ENCODE results near the gene VPS25. TPM values are rescaled to one million over a fixed set of nuclear protein-coding genes. Genes with fewer than 3 reads are reported as not detected.
"Not testable (repeated sequence)": the region's sequence is repeated elsewhere in the genome, so short reads cannot be mapped to it uniquely, and the experiment has no call there.

VPS25 gene
- 123 and 179 TPM in 2 replicates for total RNA-seq (2014; rRNA removed; shearing (Covaris generic); ENCODE audit: low replicate concordance)

DNA sequence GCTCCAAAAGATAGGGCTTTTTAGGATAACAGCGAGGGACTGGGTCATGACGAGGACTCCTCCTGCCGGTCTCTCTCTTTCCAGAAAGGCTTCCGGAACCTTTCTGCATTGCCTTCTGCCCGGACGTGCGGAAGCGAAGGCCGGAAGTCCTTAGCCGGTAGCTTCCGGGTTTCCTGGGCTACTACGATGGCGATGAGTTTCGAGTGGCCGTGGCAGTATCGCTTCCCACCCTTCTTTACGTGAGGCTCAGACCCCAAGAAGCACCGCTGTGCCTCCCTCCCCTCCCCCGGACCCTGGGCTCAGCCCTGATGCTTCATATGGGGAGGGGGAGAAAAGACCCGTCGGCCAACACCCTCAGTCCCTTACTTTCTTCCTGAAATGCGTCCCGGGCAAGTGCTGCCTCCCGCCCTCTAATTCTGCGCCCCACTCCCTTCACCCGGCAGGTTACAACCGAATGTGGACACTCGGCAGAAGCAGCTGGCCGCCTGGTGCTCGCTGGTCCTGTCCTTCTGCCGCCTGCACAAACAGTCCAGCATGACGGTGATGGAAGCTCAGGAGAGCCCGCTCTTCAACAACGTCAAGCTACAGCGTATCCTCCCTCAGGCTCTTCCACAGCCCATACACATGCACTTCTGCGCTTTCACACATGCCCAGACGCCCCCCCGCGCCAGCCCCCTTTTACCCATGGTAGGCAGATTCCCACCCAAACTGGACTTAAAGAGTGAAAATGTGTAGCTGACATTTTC, at the start of gene VPS25:
VPS25 (plus strand) TSS at position 160 of the 746 bp plus-strand sequence; CDS start at position 187, 27 bp downstream.
- in situ Hi-C loops (cut with HindIII; ENCODE audit: low pct_unique_long_range_greater_than_20kb, low sequenced_read_pairs), result no loop called here
- peak; percentile 80 for DNase-seq (ENCODE audit: low read depth)

DNA sequence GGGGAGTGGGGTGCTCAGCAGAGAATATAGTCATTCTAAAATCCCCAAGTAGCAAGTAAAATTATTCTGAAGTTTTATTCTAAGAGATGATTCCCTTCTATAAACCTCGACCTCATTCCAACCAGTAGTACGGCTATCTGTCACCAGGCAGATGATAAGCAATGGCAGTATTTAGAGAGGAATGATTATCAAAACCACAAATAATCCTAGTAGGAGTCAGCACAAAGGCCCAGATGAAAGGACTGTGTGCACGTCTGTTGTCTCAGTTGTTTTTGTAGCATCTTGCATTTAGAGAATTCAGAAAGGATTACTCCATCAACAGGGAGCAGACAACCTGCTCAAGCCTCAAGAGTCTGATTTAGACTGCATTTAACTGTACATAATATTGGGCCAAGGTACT, 49.6 kb upstream of the VPS25 start:
- in situ Hi-C loops (cut with HindIII; ENCODE audit: low pct_unique_long_range_greater_than_20kb, low sequenced_read_pairs), result no loop called here

DNA sequence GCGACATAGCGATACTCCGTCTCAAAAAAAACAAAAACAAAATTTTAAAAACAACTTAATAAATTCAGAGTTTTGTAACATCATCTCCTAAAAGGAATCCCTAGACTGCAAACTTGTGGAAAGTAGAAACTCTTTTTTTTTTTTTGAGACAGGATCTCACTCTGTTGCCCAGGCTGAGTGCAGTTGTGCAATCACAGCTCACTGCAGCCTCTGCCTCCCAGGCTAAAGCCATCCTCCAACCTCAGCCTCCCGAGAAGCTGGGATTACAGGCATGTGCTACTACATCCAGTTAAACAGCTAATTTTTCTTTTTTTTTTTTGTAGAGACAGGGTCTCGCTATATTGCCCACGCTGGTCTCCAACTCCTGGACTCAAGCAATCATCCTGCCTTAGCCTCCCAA, 48.1 kb upstream of the VPS25 start:
- no peak for DNase-seq (ENCODE audit: low read depth)
- in situ Hi-C loops (cut with HindIII; ENCODE audit: low pct_unique_long_range_greater_than_20kb, low sequenced_read_pairs), result loop anchor here (25.0 kb wide), 1 partner anchor 113 kb away; the partner anchor contains the start of genes RETREG3 and TUBG1

More for the DNA sequence above, 49.6 kb upstream of the VPS25 start:
- no peak for DNase-seq (ENCODE audit: low read depth)

- in situ Hi-C loops (cut with HindIII; ENCODE audit: low pct_unique_long_range_greater_than_20kb, low sequenced_read_pairs), result loop anchor here (25.0 kb wide), 1 partner anchor 128 kb away; the partner anchor contains the start of genes RETREG3 and TUBG1
- DNase-seq (ENCODE audit: low read depth), result no peak
Measured at GRCh38 chr17:42740699-42741098, 32.5 kb upstream of the VPS25 start.

DNA sequence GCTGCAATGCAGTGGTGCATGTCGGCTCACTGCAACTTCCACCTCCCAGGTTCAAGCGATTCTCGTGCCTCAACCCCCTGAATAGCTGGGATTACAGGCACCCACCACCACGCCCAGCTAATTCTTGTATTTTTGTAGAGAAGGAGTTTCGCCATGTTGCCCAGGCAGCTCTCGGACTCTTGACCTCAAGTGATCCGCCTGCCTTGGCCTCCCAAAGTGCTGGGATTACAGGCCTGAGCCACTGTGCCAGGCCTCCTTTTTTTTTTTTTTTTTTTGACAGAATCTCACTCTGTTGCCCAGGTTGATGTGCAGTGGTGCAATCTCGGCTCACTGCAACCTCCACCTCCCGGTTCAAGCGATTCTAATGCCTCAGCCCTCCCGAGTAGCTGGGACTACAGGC, 30.3 kb upstream of the VPS25 start:
- in situ Hi-C loops (cut with HindIII; ENCODE audit: low pct_unique_long_range_greater_than_20kb, low sequenced_read_pairs), result loop anchor here (25.0 kb wide), 1 partner anchor 131 kb away; the partner anchor contains the start of genes RETREG3 and TUBG1
- DNase-seq (ENCODE audit: low read depth), result not testable (repeated sequence)

DNA sequence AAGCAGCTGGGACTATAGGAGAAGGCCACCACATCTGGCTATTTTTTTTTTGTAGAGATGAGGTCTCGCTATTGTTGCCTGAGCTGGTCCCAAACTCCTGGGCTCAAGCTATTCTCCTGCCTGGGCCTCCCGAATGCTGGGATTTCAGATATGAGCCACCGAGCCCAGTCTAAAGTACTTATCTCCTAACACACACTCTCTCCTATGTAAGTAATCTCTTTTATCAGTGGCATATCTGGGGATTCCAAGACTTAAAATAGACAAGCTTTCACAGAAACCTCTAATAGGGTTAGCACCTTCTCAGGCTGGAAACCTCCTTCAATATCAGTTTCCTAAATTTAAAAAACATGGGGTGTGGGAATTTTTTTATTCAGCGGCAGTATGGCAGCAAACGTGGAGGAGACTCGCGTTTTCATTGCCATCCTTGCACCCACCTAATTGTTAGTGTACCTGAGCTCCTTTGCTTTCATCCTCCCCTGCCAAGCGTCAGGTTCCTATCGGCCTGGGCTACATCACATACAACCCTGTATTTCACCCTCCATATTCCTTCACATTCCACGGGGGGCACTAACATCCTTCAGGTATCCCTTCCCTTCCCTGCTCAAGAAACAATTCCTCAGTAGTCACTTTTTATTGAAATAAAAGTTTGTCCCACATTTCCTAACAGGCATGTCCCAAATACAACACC, 29.5 kb upstream of the VPS25 start:
- in situ Hi-C loops (cut with HindIII; ENCODE audit: low pct_unique_long_range_greater_than_20kb, low sequenced_read_pairs), result loop anchor here (25.0 kb wide), 1 partner anchor 131 kb away; the partner anchor contains the start of genes RETREG3 and TUBG1
- no peak for DNase-seq (ENCODE audit: low read depth)

DNA sequence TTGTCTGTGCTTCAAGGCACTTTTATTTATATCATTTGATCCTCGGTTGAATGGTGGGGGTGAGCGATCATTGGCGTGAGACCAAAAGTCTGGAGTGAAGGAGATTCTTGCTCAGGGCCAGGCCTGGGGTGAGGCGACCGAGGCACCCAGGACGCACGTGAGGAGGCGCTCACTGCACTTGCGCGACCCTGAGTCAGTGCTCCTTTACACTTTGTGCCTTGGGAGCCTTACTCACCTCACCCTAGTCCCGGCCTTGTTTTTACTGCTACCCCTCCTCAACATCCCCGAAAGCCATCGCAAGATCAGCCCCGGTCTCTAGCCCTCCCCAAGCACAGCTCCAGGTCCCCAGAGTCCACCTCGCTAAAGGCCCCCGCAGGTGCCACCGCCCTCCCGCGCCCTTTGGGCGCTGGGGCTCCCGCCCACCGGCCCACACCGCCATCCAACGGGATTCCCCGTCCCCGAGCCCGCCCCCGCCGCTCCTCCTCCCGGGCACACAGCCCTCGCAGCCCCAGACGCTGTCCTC, 28.9 kb upstream of the VPS25 start:
- in situ Hi-C loops (cut with HindIII; ENCODE audit: low pct_unique_long_range_greater_than_20kb, low sequenced_read_pairs), result loop anchor here (25.0 kb wide), 1 partner anchor 132 kb away; the partner anchor contains the start of genes RETREG3 and TUBG1
- peak; percentile 85 for DNase-seq (ENCODE audit: low read depth)

DNA sequence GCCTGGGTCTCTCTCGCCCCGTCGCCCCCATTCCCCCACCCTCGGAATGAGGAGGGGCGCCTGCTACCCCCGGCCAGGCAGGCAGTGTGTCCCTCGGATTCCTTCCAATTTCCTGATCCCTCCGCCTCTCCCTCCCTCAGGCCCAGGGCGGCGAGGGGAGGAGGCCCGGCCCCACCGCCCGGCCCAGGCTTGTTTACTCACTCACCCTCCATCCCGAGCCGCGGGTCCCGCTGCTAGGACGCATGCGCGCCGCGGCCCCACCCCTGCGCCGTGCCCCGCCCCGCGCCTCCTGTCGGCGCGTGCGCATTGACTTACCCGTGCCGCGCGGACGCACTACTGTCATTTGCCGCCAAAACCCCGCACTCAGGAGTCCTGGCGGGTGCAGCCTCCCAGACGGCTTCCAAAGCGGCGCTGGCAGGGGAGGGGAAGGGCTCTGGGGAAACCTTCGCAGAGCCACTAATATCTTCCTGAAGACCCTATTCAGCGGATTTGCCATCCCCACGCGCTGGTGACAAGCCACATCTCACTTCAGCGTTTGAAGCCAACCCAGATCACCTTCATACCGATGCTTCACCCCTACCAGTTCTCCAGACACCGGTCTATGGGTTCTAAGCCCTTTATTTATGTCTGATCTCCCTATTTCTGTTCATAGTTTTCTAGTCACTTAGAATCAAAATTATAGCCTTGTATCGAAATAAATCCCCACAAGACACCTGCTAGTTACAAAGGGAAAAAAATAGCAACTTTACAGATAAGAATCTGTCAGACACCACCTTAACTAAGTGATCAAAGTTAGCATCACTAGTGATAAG, 28.2 kb upstream of the VPS25 start, which contains the start of gene EZH1:
EZH1 (minus strand) TSS at position 235 of the 812 bp plus-strand sequence. CDS start 16,099 bp downstream, outside the sequence.
- in situ Hi-C loops (cut with HindIII; ENCODE audit: low pct_unique_long_range_greater_than_20kb, low sequenced_read_pairs), result loop anchor here (25.0 kb wide), 1 partner anchor 133 kb away; the partner anchor contains the start of genes RETREG3 and TUBG1

GRCh38 chr17:42748202-42748907, 24.9 kb upstream of the VPS25 start:
- in situ Hi-C loops (cut with HindIII; ENCODE audit: low pct_unique_long_range_greater_than_20kb, low sequenced_read_pairs), result loop anchor here (25.0 kb wide), 1 partner anchor 136 kb away; the partner anchor contains the start of genes RETREG3 and TUBG1
- no peak for DNase-seq (ENCODE audit: low read depth)

More for the DNA sequence above, 28.2 kb upstream of the VPS25 start, which contains the start of gene EZH1:
- DNase-seq (ENCODE audit: low read depth), result peak; percentile 91

DNA sequence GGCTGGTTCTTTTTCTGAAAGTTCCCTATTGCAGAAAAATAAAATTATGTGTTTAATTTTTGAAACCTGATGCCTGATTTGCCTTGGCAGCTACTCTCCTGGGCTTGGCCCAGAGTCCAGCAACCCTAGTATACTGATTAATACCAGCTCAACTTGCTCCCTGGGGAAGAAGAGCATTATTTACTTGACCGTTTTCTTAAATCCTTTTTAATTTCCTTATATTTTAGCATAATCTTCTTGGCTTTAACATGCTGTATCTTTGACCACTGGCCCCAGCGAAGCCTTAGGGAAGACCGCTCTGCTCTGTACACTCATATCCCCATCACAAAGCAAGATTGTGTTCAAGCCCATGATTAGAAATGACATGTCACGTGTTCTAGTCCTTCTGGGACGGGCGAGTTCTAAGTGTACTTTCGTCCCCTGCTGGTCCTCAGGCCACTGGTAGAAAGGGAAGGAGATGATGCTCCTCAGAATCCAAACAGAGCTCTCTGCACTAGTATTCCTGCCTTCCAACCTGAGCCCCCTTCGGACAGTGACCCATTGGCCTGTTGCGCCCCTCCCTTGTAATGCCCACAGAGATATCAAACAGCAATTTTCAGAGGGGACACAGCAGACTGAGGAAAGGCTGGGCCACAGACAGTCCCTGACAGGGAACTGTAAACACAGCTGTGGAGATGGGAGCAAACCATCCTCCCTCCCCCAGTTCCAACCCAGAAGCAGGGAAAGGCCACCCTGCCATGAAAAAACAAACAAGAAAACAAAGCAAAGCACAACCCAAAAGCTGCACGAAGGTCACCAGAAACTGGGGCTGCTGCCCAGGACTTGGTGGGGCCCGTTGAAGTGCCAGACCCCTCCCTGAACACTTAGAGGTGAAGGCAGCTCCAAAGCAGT, 24.1 kb upstream of the VPS25 start:
- in situ Hi-C loops (cut with HindIII; ENCODE audit: low pct_unique_long_range_greater_than_20kb, low sequenced_read_pairs), result loop anchor here (25.0 kb wide), 1 partner anchor 137 kb away; the partner anchor contains the start of genes RETREG3 and TUBG1
- no peak for DNase-seq (ENCODE audit: low read depth)

DNA sequence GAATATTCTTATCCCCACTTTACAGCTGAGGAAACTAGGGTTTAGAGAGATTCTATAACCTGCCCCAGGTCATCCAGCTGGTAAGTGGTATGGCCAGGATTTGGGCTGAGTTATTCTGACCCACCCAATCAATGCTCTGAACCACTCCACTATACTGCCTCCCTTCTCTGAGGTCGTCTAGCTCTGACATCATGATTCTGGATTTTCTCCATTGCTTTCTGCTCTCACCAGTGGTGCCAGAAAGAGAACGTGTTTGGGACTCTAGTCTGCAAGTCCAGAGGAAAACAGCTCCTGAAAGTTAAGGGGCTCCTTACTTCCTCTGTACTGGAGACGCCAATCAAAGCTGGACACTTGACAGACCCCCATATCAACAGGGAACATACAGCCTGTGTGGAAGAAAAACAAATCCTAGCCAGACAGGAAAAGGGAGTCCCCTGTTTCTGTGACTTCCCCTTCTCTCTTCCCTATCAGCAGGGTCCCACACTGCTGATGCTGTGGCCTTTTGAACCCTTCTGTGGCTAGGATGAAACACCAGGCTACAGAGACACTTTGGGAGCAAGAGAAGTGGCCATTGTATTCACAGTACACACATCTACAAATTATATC, 22.4 kb upstream of the VPS25 start:
- no peak for DNase-seq (ENCODE audit: low read depth)
- in situ Hi-C loops (cut with HindIII; ENCODE audit: low pct_unique_long_range_greater_than_20kb, low sequenced_read_pairs), result no loop called here

- in situ Hi-C loops (cut with HindIII; ENCODE audit: low pct_unique_long_range_greater_than_20kb, low sequenced_read_pairs), result no loop called here
- no peak for DNase-seq (ENCODE audit: low read depth)
Measured at GRCh38 chr17:42751628-42752027, 21.6 kb upstream of the VPS25 start.

DNA sequence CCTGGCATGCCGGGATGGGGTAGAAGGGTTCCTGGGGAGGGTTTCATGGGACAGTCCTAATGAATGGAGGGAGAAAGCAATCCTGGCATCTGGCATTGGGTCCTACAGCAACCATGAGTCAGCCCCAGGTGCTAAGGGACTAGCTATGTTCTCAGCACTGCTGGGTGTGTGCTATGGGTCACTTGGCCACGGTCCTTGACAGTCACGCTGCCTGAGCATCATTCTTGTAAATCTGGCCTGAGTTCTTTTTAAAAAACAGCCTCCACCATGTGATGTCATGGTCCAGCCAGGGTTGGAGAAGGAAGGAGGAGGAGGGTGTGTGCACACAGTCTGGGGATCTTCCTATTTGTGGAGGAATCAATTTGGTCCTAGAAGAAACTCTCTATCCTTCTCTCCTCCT, 18.5 kb upstream of the VPS25 start:
- peak; percentile 90 for DNase-seq (ENCODE audit: low read depth)
- in situ Hi-C loops (cut with HindIII; ENCODE audit: low pct_unique_long_range_greater_than_20kb, low sequenced_read_pairs), result no loop called here

- in situ Hi-C loops (cut with HindIII; ENCODE audit: low pct_unique_long_range_greater_than_20kb, low sequenced_read_pairs), result no loop called here
- DNase-seq (ENCODE audit: low read depth), result no peak
Measured at GRCh38 chr17:42759982-42760651, 13.1 kb upstream of the VPS25 start.
